SU-DHL-6 (cell line): ENCODE measurements around the gene CUX1.

ENCODE experiments used
- H2AFZ ChIP-seq: fragments of 200-600 bp; sonication (generic); 2 replicates; pipeline ENCODE4 v1.6.1; 2014; ENCODE audit warnings: low read depth, mild to moderate bottlenecking, moderate library complexity, mixed read lengths, antibody characterized with exemption, low read length; ENCODE audit not compliant: severe bottlenecking
- H3F3A ChIP-seq: fragments of 200-600 bp; shearing (Covaris generic); 2 replicates; pipeline ENCODE4 v1.6.0; 2016; ENCODE audit warnings: antibody characterized with exemption, mild to moderate bottlenecking; ENCODE audit not compliant: insufficient read depth
- H3K27ac ChIP-seq: fragments of 200-600 bp; sonication (generic); 2 replicates; pipeline ENCODE4 v1.5.1; 2016; ENCODE audit warnings: low read depth, mild to moderate bottlenecking, low read length, moderate library complexity, mixed read lengths
- H3K27me3 ChIP-seq: fragments of 200-600 bp; sonication (generic), shearing (Covaris generic); 2 replicates; pipeline ENCODE4 v1.6.0; 2014; ENCODE audit warnings: mild to moderate bottlenecking, low read length
- H3K36me3 ChIP-seq: fragments of 200-600 bp; sonication (generic); 2 replicates; pipeline ENCODE4 v1.6.1; 2014; ENCODE audit warnings: mild to moderate bottlenecking, low read length, mixed read lengths
- H3K4me2 ChIP-seq: fragments of 300-600, 200-600 bp; shearing (Covaris generic), sonication (generic); 2 replicates; pipeline ENCODE4 v1.6.0; 2014; ENCODE audit warnings: low read length, low read depth, mild to moderate bottlenecking; ENCODE audit not compliant: poor library complexity, severe bottlenecking
- H3K4me3 ChIP-seq: fragments of 200-600 bp; sonication (generic); 2 replicates; pipeline ENCODE4 v1.5.1; 2014; ENCODE audit warnings: antibody characterized with exemption, low read length, mild to moderate bottlenecking, mixed read lengths; ENCODE audit not compliant: insufficient read depth, poor library complexity, severe bottlenecking
- H3K79me2 ChIP-seq: fragments of 200-600 bp; sonication (generic); 2 replicates; pipeline ENCODE4 v1.6.1; 2014; ENCODE audit warnings: mild to moderate bottlenecking, low read length, moderate library complexity; ENCODE audit not compliant: insufficient read depth
- H3K9ac ChIP-seq: fragments of 200-600 bp; sonication (generic); 2 replicates; pipeline ENCODE4 v1.7.0; 2014; ENCODE audit warnings: mild to moderate bottlenecking, low read length
- H3K9me2 ChIP-seq: fragments of 200-600 bp; sonication (generic); replicated peaks from 2 replicates; pipeline ENCODE4 v1.6.1; 2014; ENCODE audit warnings: low read length; ENCODE audit not compliant: insufficient read depth
- H3K9me3 ChIP-seq: fragments of 200-600 bp; sonication (generic); 2 replicates; pipeline ENCODE4 v1.6.1; 2014; ENCODE audit warnings: low read length, mixed read lengths; ENCODE audit not compliant: insufficient read depth
- H4K20me1 ChIP-seq: fragments of 200-600 bp; sonication (generic); 2 replicates; pipeline ENCODE4 v1.6.1; 2014; ENCODE audit warnings: low read depth, mild to moderate bottlenecking, antibody characterized with exemption, low read length, moderate library complexity, mixed read lengths
- EZH2phosphoT487 ChIP-seq: fragments of 200-600 bp; sonication (generic), shearing (Covaris generic); conservative IDR thresholded peaks from 2 replicates; pipeline ENCODE4 v1.6.1; 2018; ENCODE audit warnings: mild to moderate bottlenecking, antibody characterized with exemption, low read length, moderate library complexity, mixed read lengths
- TF ChIP-seq, protein P1 (sequence below): fragments of 200-600 bp; sonication (generic); IDR thresholded peaks from one replicate; pipeline ENCODE4 v1.5.1; 2017; ENCODE audit warnings: antibody characterized with exemption, mild to moderate bottlenecking, low read length, moderate library complexity; ENCODE audit not compliant: insufficient read depth, poor library complexity, severe bottlenecking

CUX1 gene

DNA sequence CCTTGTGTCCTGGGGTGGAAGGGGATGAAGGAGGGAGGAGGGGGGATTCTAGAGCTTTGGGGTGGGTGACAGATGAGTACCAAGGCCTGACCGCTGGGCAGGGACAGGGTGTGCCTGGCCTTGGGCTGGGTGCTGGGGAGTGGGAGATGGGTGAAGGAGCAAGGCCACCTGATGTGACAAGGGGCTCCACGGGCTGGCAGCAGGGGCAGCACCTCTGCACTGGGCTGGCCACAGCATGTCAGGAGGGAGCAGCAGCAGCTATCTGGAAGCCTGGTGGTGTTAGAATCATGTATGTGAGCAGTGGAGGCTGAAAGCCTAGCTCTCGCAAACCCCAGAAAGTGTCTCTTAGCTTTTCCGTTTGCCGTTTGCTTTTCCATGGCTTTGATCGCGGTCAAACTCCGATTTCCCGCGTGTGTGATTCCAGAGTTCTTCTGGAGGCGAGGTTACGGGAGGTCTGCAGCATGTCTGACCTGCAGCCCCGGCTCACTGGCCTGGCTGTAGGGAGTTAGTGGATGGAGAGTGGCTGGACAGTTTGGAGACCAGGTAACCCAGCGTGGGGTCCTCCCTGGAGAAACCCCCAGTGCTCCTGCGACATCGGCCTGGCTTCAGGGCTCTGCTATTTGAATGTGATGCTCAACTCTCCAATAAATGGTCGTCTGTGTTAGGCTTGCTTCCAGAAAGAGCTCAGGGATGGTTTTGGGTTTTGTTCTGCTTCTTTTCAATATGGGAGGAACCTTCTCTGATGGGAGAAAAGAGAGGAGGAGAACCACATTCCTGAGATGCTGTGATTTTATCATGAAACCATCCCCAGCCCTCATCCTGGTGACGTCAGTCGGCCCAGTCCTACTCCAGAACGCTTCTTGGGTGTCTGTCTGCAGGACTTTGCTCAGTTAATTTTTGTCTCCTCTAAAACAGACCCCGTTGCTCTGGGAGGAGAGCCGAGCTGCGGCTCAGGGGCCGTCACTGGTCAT lies 105.5 kb downstream of the CUX1 start:
- H3K27ac ChIP-seq, result no peak overlapping the region
- no peak overlapping the region for H2AFZ ChIP-seq
- TF ChIP-seq EZH2phosphoT487, result no peak
- TF ChIP-seq, protein P1, sequence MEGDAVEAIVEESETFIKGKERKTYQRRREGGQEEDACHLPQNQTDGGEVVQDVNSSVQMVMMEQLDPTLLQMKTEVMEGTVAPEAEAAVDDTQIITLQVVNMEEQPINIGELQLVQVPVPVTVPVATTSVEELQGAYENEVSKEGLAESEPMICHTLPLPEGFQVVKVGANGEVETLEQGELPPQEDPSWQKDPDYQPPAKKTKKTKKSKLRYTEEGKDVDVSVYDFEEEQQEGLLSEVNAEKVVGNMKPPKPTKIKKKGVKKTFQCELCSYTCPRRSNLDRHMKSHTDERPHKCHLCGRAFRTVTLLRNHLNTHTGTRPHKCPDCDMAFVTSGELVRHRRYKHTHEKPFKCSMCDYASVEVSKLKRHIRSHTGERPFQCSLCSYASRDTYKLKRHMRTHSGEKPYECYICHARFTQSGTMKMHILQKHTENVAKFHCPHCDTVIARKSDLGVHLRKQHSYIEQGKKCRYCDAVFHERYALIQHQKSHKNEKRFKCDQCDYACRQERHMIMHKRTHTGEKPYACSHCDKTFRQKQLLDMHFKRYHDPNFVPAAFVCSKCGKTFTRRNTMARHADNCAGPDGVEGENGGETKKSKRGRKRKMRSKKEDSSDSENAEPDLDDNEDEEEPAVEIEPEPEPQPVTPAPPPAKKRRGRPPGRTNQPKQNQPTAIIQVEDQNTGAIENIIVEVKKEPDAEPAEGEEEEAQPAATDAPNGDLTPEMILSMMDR, result no peak
- H3K9ac ChIP-seq, result no peak overlapping the region
- H4K20me1 ChIP-seq, result peaks cover 35% of the 10 kb centered on the region
- no peaks in the 10 kb centered on the region for H3K9me3 ChIP-seq
- peaks cover 100% of the 10 kb centered on the region for H3K79me2 ChIP-seq
- H3K27me3 ChIP-seq, result no peaks in the 10 kb centered on the region
- no peaks in the 10 kb centered on the region for H3K9me2 ChIP-seq
- no peak overlapping the region for H3K4me2 ChIP-seq
- peaks cover 31% of the 10 kb centered on the region; the same call in 1 of the 2 replicates for H3K36me3 ChIP-seq
- no peak overlapping the region for H3K4me3 ChIP-seq
- peaks cover 24% of the 10 kb centered on the region; the same call in 1 of the 2 replicates for H3F3A ChIP-seq

DNA sequence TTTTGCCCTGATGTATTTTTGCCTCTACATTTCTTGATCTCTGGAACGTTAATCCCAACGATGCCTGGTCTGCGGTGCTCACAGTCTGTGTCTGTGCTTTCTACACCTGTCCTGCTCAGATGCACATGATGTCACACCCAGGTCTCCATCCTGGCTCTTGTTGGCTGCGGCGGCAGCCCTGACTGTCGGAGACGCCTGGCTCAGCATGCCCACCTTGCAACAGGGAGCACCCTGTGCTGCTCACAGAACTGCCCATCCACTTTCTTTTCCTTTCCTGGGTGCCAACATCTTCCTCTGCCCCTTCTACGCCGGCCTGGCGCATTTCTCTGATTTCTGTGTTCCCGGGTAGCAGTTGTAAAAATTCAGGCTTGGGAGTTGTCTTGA lies 106.2 kb downstream of the CUX1 start:
- Histone ChIP-seq H3K27me3 (no peaks in the 10 kb centered on the region), H3F3A (peaks cover 26% of the 10 kb centered on the region; the same call in 1 of the 2 replicates), H3K9me3 (no peaks in the 10 kb centered on the region), H3K9ac (no peak overlapping the region), H3K79me2 (peaks cover 97% of the 10 kb centered on the region), H3K36me3 (peaks cover 25% of the 10 kb centered on the region; the same call in 1 of the 2 replicates), H2AFZ (no peak overlapping the region), H4K20me1 (peaks cover 31% of the 10 kb centered on the region), H3K4me2 (no peak overlapping the region), H3K9me2 (no peaks in the 10 kb centered on the region), H3K4me3 (no peak overlapping the region), H3K27ac (no peak overlapping the region)
- no peak for TF ChIP-seq EZH2phosphoT487
- TF ChIP-seq, protein P1, result no peak

DNA sequence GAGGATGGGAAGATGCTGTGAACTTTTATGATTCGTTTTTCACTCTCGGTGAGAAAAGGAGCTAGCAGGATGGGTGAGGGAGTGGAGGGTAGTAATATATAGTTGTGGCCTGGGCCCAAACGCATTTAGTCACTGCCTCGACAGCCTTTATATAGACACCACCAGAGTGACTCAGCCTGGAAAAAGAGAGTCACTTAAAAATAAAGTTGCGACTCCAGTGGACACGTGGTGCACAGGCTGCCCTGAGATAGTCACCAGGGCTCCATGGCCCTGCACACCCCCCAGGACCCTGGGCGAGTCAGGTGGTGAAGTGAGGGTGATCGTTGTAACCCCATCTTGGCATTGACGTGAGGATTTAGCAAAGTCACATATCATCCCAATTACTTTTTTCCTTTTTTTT lies 106.7 kb downstream of the CUX1 start:
- Histone ChIP-seq H4K20me1 (peaks cover 31% of the 10 kb centered on the region), H3K27ac (no peak overlapping the region), H3K36me3 (peaks cover 26% of the 10 kb centered on the region; the same call in 1 of the 2 replicates), H3K4me2 (no peak overlapping the region), H3K9ac (no peak overlapping the region), H3K79me2 (peaks cover 95% of the 10 kb centered on the region), H2AFZ (no peak overlapping the region), H3K27me3 (no peaks in the 10 kb centered on the region), H3K9me2 (no peaks in the 10 kb centered on the region), H3K4me3 (no peak overlapping the region), H3K9me3 (no peaks in the 10 kb centered on the region), H3F3A (peaks cover 28% of the 10 kb centered on the region)
- TF ChIP-seq EZH2phosphoT487, result no peak
- TF ChIP-seq, protein P1, result no peak
